Rectal smooth muscle tissue (tissue), 1 donor: ENCODE measurements around the gene SPATA19.

ENCODE experiments used
- H3K27ac ChIP-seq: one replicate; pipeline ENCODE4 v1.7.0; 2013; ENCODE audit warnings: low read depth, low read length, inconsistent platforms
- H3K27me3 ChIP-seq: one replicate; pipeline ENCODE4 v1.7.0; 2013; ENCODE audit warnings: low read length; ENCODE audit not compliant: control insufficient read depth, insufficient read depth
- H3K36me3 ChIP-seq: one replicate; pipeline ENCODE4 v1.7.0; 2013; ENCODE audit warnings: low read length; ENCODE audit not compliant: control insufficient read depth, insufficient read depth
- H3K4me1 ChIP-seq: one replicate; pipeline ENCODE4 v1.7.0; 2013; ENCODE audit warnings: low read length; ENCODE audit not compliant: control insufficient read depth, insufficient read depth
- H3K4me3 ChIP-seq: one replicate; pipeline ENCODE4 v1.7.0; 2013; ENCODE audit warnings: low read length
- H3K9ac ChIP-seq: one replicate; pipeline ENCODE4 v1.7.0; 2013; ENCODE audit warnings: low read length

Gene SPATA19, protein sequence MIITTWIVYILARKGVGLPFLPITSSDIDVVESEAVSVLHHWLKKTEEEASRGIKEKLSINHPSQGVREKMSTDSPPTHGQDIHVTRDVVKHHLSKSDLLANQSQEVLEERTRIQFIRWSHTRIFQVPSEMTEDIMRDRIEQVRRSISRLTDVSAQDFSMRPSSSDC

DNA sequence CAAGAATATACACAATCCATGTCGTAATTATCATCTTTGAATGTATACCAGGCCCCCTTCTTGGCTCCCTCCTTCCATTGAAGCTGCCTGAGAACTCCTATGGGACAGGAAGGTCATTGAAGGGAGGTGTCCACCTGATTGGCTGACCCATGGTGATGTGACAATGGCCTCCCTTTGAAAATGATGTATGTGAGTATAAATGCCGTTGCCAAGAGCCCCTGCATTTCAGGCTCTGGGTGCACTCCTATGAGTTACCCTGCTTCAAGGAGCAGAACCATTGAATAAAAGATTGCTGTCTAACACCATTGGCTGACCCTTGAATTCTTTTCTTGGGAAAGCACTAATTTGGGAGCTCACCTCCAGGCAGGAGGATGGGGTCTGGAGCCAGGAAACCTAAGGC lies at the start of gene SPATA19:
TSS of gene SPATA19 (minus strand) at position 101 of the 400 bp plus-strand sequence. CDS start at position 34, 67 bp downstream.
- no peaks in the 10 kb centered on the region for H3K27me3 ChIP-seq
- no peaks in the 10 kb centered on the region for H3K36me3 ChIP-seq
- H3K9ac ChIP-seq, result no peak within 1 kb of the TSS
- H3K27ac ChIP-seq, result no peak within 1 kb of the TSS
- H3K4me1 ChIP-seq, result no peaks in the 10 kb centered on the region
- H3K4me3 ChIP-seq, result no peak within 1 kb of the TSS

DNA sequence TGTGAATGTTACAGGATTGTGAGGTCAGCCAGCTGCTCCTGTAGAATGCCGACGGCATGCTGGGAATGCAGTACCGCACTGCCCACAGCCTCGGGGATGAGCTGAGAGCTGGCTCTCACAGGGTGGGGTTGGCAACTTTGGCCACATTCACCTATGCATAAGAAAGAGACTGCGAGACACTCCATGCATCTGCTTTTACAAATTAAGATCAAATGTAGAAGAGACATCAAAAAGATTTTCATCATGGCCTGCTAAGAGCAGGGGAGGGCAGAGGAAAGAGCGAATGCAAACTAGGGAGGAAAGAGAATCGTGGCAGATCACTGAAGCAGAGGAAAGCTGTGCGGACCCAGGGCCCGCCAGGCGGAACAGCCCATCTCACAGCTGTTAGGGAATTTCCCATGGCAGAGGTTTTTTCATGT lies 49.8 kb upstream of the SPATA19 start:
- Histone ChIP-seq H3K4me3 (no peak overlapping the region), H3K27me3 (no peaks in the 10 kb centered on the region), H3K4me1 (no peaks in the 10 kb centered on the region), H3K27ac (no peak overlapping the region), H3K9ac (no peak overlapping the region), H3K36me3 (no peaks in the 10 kb centered on the region)

DNA sequence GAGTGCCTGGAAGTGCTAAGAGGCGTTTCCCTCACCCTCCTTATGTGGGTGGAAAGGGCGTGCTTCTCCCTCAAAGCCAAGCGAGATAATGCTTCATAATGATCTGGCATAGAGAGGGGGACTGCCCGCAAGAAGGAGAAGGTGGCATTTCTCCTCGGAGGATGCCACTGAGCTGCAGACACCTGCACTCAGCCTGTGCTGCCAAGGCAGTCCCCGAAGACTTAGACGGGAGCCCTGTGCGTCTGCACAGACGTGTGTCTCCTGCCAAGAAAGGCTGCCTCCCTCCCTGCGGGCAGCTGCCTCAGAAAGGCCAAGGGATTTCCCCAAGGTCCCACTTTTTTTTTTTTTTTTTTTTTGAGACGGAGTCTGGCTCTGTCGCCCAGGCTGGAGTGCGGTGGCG lies 48.1 kb upstream of the SPATA19 start:
- Histone ChIP-seq H3K27me3 (no peaks in the 10 kb centered on the region), H3K9ac (no peak overlapping the region), H3K4me1 (no peaks in the 10 kb centered on the region), H3K4me3 (no peak overlapping the region), H3K36me3 (no peaks in the 10 kb centered on the region), H3K27ac (no peak overlapping the region)

DNA sequence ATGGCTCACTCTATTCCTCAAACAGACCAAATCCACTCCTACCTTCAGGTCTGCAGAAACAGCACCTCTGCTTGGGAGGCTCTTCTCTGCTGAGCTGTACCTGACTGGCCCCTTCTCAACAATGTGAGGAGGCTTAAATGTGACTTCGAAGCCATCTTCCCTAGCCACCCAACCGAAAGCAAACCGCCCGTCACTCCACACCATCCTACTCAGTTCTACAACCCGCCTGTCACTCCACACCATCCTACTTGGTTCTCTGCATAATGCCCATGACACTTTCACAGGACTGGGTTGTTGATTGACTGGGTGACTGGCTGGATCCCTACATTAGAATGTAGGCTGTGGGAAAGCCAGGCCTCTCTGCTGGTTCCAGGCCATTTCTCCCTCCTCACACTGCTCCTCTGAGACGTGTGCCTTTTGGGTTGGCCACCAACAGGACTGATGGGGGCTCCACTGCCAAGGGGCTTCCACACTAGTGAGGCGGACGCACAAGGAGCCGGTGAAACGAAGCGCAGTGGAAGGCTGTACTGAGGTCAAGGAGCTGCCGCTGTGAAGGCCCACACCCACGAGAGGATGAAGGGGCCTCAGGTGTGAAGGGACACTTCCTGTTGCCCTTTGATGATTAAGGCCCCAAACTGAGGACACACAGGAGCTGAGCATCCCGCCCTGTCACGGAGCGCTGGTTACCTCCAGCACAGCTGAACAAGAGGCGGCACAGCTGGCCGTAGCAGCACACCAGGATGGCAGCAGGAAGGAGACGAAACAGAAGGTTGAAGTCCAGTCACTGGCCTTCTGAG lies 47.5 kb upstream of the SPATA19 start:
- Histone ChIP-seq H3K36me3 (no peaks in the 10 kb centered on the region), H3K9ac (no peak overlapping the region), H3K4me1 (no peaks in the 10 kb centered on the region), H3K27me3 (no peaks in the 10 kb centered on the region), H3K4me3 (no peak overlapping the region), H3K27ac (no peak overlapping the region)

DNA sequence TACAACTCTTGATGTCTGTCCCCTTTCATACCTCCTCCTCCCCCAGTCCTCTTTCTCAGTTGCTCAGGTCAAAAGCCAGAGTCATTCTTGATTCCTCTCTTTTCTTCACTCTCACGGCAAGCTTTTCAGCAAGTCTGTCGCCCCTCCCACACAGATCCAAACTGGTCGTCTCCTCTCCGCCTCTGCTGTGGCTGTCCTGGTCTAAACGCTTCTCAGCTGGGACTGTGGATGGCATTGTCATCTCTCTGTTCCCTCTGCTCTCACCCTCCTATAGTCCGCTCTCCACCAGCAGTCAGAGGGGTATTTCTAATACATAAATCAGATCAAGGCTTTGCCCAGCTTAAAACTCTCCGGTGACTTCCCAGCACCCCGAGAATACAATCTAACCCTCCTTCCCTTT lies 46.8 kb upstream of the SPATA19 start:
- Histone ChIP-seq H3K4me1 (no peaks in the 10 kb centered on the region), H3K27me3 (no peaks in the 10 kb centered on the region), H3K27ac (no peak overlapping the region), H3K4me3 (no peak overlapping the region), H3K36me3 (no peaks in the 10 kb centered on the region), H3K9ac (no peak overlapping the region)

DNA sequence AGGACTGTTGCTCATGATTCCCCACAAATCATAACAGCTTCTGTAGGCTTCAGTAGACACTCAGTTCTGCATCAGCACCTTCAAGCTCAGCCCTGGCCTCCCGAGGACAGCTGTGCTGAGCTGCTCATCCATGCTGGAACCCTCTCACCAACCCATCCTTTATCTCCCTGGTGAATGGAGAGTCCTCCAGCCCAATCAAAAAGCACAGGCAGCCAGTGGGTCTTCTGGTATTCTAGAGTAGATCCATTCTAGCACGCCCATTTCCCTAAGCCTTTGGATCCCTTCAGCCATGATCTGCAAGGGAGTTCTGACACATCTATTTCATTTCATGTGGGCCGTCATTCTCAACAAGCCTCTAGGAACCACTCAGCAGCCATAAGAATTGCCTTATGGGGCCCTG lies 44.6 kb upstream of the SPATA19 start:
- H3K4me1 ChIP-seq, result no peaks in the 10 kb centered on the region
- H3K36me3 ChIP-seq, result no peaks in the 10 kb centered on the region
- H3K27me3 ChIP-seq, result no peaks in the 10 kb centered on the region
- no peak overlapping the region for H3K9ac ChIP-seq
- H3K27ac ChIP-seq, result no peak overlapping the region
- no peak overlapping the region for H3K4me3 ChIP-seq

DNA sequence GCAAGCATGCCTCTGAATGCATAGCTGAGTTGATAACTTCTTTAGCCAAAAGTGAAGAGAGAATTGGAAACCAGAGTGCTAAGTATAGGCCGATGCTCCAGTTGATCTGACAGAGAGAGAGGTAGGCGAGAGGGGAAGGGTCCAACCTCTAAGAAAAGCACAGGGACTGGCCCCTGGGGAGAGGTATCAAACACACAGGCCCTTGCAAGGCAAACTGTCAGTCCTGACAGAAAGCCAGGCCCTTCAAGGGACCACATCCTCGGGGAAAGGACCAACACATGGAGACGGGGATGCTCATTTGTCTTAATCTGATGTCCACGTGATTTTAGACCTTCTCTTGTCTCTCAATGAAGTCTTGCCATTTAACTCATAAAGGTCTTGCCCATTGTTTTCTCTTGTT lies 43.9 kb upstream of the SPATA19 start:
- Histone ChIP-seq H3K27me3 (no peaks in the 10 kb centered on the region), H3K4me1 (no peaks in the 10 kb centered on the region), H3K4me3 (no peak overlapping the region), H3K27ac (no peak overlapping the region), H3K9ac (no peak overlapping the region), H3K36me3 (no peaks in the 10 kb centered on the region)

DNA sequence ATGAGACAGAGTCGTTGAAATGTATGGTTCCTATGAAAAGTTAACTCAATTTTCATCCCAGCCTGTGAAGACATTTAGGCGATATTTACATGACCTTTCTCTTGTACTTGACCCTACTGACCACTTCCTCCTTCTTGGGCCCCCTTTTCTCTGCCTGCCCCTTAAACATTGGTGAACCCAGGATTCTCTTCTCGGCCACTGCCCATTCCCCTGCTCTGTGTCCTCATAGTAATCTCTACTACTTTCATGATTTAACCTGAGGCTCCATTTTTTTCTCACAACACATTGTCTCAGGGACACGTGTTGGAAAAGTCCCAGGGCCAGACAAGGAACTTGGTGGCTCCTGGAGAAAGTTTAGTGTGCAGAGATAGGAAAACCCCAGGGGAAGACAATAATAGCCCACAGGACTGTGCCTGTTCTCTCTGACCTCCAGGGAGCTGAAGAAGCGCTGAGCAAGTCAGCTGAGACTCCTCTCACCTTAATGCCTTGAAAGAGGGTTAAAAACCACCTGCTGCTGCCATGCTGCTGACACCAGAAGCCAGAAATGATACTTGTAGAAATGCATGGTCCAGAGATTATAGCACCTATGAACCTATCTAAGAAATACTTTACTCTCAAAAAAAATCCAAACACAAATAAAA lies 42.5 kb upstream of the SPATA19 start:
- Histone ChIP-seq H3K4me3 (no peak overlapping the region), H3K27me3 (no peaks in the 10 kb centered on the region)

DNA sequence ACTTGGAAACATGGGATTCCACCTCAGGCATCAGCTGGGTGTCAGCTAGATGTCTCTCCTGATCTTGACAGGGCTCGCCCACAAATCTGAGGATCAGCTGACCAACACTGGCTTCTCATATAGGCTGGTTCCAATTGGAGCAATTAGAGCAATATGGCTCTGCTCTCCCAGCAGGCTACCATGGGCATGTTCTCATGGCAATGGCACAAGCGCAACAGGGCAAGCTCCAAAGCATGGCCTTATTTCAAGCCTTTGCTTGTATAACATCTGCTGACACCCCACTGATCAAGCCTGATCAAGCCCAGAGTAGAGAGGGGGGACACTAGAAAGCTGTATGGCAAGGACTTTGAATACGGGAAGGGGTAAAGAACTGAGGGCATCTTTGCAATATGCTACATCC lies 40.7 kb upstream of the SPATA19 start:
- H3K27ac ChIP-seq, result no peak overlapping the region

More for the DNA sequence above, 42.5 kb upstream of the SPATA19 start:
- Histone ChIP-seq H3K4me1 (no peaks in the 10 kb centered on the region), H3K9ac (no peak overlapping the region), H3K27ac (no peak overlapping the region), H3K36me3 (no peaks in the 10 kb centered on the region)

DNA sequence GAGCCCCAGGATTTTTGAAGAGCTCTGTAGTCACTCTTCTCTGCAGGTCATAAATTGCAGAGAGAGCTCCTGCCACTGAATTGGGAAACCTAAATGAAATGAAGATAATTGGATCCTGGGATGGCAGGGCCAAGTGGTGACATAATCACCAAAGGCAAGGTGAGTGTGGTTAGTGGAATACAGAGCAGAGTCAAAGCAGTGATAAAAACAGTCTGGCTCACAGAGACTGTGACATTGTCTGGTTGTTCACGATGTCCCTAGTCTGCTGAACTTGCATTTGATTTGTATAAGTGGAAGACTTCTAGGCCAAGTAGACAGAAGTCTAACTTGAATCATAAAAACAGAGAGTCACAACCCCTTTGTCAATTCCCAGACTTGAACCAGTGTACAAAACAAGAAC lies 26.8 kb upstream of the SPATA19 start:
- Histone ChIP-seq H3K4me3 (no peak overlapping the region), H3K27me3 (no peaks in the 10 kb centered on the region)

More for the DNA sequence above, 40.7 kb upstream of the SPATA19 start:
- H3K36me3 ChIP-seq, result no peaks in the 10 kb centered on the region
- no peaks in the 10 kb centered on the region for H3K4me1 ChIP-seq
- H3K27me3 ChIP-seq, result no peaks in the 10 kb centered on the region
- no peak overlapping the region for H3K4me3 ChIP-seq
- no peak overlapping the region for H3K9ac ChIP-seq

DNA sequence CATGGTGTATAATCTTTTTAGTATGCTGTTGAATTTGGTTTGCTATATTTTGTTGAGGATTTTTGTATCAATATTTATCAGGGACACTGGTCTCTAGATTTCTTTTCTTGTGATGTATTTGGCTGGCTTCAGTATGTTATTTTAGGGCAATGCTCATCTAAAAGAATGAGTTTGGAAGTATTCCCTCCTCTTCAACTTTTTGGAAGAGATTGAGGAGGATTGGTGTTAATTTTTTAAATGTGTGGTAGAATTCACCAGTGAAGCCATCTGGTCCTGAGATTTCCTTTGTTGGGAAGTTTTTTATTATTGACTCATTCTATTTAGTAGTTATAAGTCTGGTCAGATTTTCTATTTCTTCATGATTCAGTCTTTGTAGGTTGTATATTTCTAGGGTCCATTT lies 22.1 kb upstream of the SPATA19 start:
- Histone ChIP-seq H3K36me3 (no peaks in the 10 kb centered on the region), H3K27ac (no peak overlapping the region), H3K4me1 (no peaks in the 10 kb centered on the region), H3K27me3 (no peaks in the 10 kb centered on the region), H3K9ac (no peak overlapping the region), H3K4me3 (no peak overlapping the region)

More for the DNA sequence above, 26.8 kb upstream of the SPATA19 start:
- Histone ChIP-seq H3K4me1 (no peaks in the 10 kb centered on the region), H3K36me3 (no peaks in the 10 kb centered on the region), H3K9ac (no peak overlapping the region), H3K27ac (no peak overlapping the region)

DNA sequence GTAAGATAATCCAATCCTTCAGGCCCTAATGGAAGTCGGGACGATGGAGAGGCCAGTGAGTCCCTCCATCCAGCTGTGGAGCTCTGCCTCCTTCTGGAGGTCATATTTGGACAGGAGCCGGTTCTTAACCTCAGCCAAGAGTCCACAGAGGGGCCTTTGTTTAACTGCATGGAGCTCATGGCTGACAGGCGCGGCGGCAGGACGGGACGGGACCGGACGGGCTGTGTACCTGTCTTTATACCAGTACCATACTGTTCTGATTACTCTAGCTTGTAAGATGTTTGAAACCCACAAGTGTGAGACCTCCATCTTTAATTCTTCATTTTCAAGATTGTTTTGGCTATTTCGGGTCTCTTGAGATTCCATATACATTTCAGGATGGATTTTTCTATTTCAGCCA lies 20.2 kb upstream of the SPATA19 start:
- no peaks in the 10 kb centered on the region for H3K4me1 ChIP-seq

More for the DNA sequence above, 20.2 kb upstream of the SPATA19 start:
- H3K9ac ChIP-seq, result no peak overlapping the region
- H3K27me3 ChIP-seq, result no peaks in the 10 kb centered on the region
- H3K36me3 ChIP-seq, result no peaks in the 10 kb centered on the region
- H3K27ac ChIP-seq, result no peak overlapping the region
- no peak overlapping the region for H3K4me3 ChIP-seq
